ENCODE results near the gene GLG1.
"Not testable (repeated sequence)": the region's sequence is repeated elsewhere in the genome, so short reads cannot be mapped to it uniquely, and the experiment has no call there.

The GLG1 gene

GRCh38 chr16:74556375-74556922 lies 50.5 kb downstream of the GLG1 start:
- no peak for DNase-seq
- no peak for TF ChIP-seq POLR2A (IDR thresholded peaks at IDR 0.05; ENCODE audit: low read length)
- TF ChIP-seq GATA1 (IDR thresholded peaks at IDR 0.05; ENCODE audit: low read depth, low read length) = no peak

- DNase-seq = not testable (repeated sequence)
Measured at GRCh38 chr16:74552357-74552756, 54.6 kb downstream of the GLG1 start.

- DNase-seq = not testable (repeated sequence)
Measured at GRCh38 chr16:74550227-74551019, 56.5 kb downstream of the GLG1 start.

GRCh38 chr16:74546112-74546511 lies 60.8 kb downstream of the GLG1 start:
- DNase-seq = not testable (repeated sequence)

- DNase-seq = not testable (repeated sequence)
Measured at GRCh38 chr16:74542911-74543578, 63.9 kb downstream of the GLG1 start.

GRCh38 chr16:74540663-74541062 lies 66.3 kb downstream of the GLG1 start:
- DNase-seq = peak; percentile 12 to 24

GRCh38 chr16:74538801-74539200 lies 68.1 kb downstream of the GLG1 start:
- not testable (repeated sequence) for DNase-seq

GRCh38 chr16:74537746-74538145 lies 69.2 kb downstream of the GLG1 start:
- DNase-seq = not testable (repeated sequence)

- not testable (repeated sequence) for DNase-seq
Measured at GRCh38 chr16:74534650-74535049, 72.3 kb downstream of the GLG1 start.

- DNase-seq = no peak
- TF ChIP-seq POLR2A (IDR thresholded peaks at IDR 0.05; ENCODE audit: low read length) (no peak), GATA1 (IDR thresholded peaks at IDR 0.05; ENCODE audit: low read depth, low read length) (no peak)
Measured at GRCh38 chr16:74524926-74525325, 82.0 kb downstream of the GLG1 start.

GRCh38 chr16:74524117-74524516 lies 82.8 kb downstream of the GLG1 start:
- TF ChIP-seq POLR2A (IDR thresholded peaks at IDR 0.05; ENCODE audit: low read length) (no peak), GATA1 (IDR thresholded peaks at IDR 0.05; ENCODE audit: low read depth, low read length) (no peak)
- no peak for DNase-seq

- DNase-seq = not testable (repeated sequence)
Measured at GRCh38 chr16:74523706-74524105, 83.2 kb downstream of the GLG1 start.

GRCh38 chr16:74522160-74522559 lies 84.8 kb downstream of the GLG1 start:
- TF ChIP-seq POLR2A (IDR thresholded peaks at IDR 0.05; ENCODE audit: low read length) (no peak), GATA1 (IDR thresholded peaks at IDR 0.05; ENCODE audit: low read depth, low read length) (no peak)

GRCh38 chr16:74521691-74522090 lies 85.2 kb downstream of the GLG1 start:
- no peak for DNase-seq
- TF ChIP-seq POLR2A (IDR thresholded peaks at IDR 0.05; ENCODE audit: low read length) (no peak), GATA1 (IDR thresholded peaks at IDR 0.05; ENCODE audit: low read depth, low read length) (no peak)

More at GRCh38 chr16:74522160-74522559, 84.8 kb downstream of the GLG1 start:
- DNase-seq = no peak

GRCh38 chr16:74518934-74519333 lies 88.0 kb downstream of the GLG1 start:
- not testable (repeated sequence) for DNase-seq

GRCh38 chr16:74511961-74512360 lies 95.0 kb downstream of the GLG1 start:
- no peak for TF ChIP-seq POLR2A (IDR thresholded peaks at IDR 0.05; ENCODE audit: low read length)
- TF ChIP-seq GATA1 (IDR thresholded peaks at IDR 0.05; ENCODE audit: low read depth, low read length) = no peak
- peak; percentile 80 to 90 for DNase-seq
